Activated CD4-positive, alpha-beta T cell treated with anti-CD3 and anti-CD28 coated beads for 1 hour (primary cell): ENCODE measurements around the gene ROBO1.

ENCODE experiments used
- DNase-seq: peaks from one replicate; pipeline ENCODE4 v3.0.0-alpha.2; 2020

The ROBO1 gene

DNA sequence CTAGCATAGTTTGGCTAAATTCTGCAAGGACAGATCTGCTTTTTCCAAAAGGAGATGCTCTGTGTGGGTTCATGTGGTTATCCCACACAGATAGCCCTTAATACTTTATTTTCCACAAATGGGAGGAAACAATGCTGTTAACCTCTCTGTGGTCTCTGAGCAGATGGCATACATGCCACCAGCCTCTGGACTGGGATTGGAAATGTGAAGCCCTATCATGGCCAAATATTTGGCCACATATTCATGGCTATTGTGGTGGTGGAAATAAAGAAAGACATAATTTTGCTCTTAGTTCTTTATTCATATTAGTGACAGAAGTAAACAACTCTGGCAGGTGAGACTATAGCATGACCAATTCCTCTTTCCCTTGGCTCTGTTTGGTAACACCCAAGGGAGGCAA, 726.2 kb downstream of the ROBO1 start:
- DNase-seq, result no peak

DNA sequence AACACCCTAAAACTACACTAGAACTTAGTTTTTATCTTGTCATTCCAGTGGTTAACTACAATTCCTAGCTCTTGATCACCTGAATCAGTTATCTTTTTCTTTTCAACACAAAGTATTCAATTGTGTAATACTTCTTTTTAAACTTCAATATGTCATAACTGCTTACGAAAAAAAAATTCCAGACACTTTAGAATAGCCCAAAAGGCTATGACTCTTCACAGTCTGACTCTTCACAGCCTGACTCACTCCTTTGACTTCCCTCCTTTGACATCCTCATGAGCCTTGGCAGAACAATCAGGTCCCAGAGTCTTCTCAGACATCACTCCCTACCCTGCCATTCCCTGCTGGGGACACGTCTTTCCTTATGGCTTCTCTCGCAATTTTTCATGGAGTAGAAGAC, 727.1 kb downstream of the ROBO1 start:
- no peak for DNase-seq

DNA sequence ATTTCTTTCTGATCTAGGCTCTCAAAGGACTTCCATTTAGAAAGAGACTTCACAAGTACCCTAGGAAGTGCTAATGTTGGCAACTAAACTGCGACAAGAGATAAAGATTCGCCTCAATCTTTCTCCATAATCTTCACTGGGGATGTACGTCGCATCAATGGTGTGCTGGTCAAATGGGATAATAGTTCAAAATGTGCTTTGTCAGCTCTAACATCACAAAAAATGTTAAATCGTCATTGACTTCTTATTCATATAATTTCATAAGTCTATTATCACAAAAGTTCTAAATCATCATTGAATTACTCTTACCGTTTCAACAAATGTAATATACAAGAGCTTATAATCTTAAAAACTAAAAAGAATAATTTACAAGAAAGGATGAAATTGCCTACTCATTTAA, 727.7 kb downstream of the ROBO1 start:
- DNase-seq, result no peak

DNA sequence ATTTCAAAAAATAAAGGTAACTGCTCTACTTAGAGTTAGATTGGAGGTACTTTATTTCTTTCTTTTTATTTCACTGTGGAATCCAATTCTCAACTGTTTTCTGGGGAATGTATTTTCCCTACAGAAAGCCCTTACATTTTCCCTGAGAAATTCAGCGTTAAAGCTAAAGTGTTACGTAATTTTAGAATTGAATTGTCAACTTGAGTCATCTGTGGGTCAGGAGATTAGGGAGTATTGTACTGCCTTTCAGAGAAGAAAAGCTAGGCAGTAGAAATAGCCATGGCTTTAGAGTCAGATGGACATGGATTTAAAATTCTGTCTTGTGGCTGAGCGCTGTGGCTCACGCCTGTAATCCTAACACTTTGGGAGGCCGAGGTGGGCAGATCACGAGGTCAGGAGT, 728.6 kb downstream of the ROBO1 start:
- DNase-seq, result no peak

DNA sequence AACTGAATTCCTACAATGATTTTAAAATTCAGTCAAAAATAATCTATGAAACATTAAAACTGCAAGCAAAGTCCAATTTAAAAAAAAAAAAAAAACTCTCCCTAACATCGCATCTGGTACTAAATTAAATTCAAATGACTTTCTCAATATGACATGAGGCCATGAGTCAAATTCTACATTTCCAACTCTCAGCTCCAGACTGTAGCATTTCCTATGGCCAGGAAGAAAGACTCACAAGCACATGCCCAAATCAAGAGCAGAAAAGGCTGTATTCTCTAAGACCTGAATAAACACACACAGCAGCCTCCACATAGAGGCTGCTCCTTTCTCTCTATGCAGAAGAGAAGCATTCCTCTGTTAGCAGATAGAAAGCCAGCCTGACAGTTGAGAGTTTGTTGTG, 729.2 kb downstream of the ROBO1 start:
- DNase-seq, result no peak

DNA sequence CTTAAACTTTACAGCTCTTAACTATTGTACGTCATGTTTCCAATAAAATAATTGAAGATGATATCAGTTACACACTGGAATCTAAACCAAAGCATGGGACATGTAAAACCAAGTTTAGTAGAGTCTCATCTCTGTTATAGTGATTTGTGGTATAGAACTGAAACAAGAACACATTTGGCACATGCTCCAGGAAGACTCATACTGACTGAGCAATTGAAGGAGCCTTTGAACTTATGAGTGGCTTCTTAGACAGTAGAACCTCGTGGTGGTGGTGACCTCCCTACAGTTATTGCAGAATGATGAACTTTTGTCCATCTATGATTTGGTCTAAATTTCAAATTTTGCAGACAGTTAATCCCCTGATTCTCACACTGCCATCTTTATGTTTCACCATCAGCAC, 729.7 kb downstream of the ROBO1 start:
- no peak for DNase-seq

DNA sequence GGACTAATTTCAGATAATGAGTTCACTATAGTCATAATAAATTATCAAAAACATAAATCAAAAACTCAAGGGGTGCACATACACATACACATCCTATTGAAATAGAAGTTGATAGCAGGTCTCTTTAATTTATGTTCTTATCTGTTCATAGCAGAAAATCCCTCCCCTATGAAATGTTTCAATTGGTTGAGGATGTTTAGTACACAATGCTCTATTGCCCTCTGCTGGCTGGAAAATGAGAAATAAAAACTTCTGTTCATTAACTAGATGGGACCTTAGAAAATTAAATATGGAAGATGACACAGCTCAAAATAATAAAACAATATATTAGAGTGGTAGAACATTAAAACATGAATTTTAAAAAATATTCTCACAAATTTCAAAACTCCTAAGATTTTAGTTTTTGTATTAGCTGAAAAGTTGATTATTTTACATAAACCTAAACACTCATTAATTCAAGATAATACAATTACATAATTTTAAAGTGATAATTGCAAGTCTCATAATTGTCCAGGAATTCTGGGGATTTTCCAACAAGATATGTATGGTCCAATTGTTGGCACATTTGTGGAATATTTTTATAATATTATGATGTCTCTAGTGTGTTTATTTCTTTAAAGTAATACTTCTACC, 735.0 kb downstream of the ROBO1 start:
- no peak for DNase-seq

DNA sequence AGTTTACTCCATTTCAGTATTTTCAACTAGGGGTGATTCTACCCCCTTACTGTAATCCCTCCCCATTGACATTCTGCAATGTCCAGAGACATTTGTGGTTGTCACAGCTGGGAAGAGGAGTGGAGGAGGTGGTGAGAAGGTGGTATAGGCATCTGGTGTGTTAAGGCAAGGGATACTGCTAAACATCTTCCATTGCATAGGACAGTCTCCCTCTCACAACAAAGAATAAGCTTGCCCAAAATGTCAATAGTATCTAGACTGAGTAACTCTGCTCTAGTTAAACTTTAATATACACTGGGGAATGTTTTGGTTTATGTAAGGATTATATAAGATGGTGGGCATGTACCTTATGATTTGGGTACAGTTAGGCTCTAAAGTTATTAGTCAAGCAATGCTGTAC, 737.6 kb downstream of the ROBO1 start:
- no peak for DNase-seq

DNA sequence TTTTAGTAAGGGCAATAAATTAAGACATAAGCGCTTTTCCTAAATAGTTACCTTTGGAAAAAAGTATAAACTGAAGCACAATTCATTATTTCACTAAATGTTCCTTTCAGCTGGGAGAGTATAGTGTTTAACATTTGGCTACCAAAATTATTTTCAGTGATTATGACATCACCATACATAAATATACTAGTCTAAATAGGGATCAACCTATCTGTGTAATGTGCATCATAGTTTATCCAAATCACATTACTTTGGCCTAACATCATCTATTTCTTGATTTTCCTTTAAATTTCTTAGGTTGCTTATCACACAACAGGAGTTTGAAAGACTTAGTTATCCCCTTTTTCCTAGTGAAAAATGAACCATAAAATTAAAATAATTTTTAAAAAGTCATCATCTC, 738.9 kb downstream of the ROBO1 start:
- no peak for DNase-seq

DNA sequence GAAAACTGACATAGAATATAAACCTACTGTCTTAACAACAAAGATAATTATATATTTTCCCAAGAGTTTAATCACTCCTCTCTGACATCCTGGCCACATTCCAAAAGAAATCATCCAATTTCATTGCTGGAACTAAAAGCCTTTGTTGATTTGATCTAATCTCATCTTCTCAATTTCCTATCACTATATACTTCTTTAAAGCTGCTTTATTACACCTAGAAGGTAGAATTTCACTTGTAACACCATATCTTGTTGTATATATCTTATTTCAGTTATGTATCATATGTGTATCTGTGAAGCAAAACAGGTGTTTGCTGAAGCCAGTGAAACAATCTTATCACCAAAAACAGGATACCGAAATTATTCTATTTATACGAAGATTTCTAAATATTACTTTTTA, 740.2 kb downstream of the ROBO1 start:
- DNase-seq, result no peak

DNA sequence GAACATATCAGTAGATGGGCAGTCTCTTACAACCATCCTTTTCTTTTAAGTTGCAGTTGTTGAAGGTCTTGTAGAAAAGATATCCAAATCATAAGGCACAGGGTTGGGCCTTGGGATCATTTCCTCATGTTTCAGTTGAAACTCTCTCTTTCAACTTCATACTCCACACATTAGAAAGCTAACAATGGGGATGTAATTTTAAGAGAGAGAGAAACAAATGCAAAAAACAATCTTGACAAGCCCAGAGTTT, 747.9 kb downstream of the ROBO1 start:
- no peak for DNase-seq

DNA sequence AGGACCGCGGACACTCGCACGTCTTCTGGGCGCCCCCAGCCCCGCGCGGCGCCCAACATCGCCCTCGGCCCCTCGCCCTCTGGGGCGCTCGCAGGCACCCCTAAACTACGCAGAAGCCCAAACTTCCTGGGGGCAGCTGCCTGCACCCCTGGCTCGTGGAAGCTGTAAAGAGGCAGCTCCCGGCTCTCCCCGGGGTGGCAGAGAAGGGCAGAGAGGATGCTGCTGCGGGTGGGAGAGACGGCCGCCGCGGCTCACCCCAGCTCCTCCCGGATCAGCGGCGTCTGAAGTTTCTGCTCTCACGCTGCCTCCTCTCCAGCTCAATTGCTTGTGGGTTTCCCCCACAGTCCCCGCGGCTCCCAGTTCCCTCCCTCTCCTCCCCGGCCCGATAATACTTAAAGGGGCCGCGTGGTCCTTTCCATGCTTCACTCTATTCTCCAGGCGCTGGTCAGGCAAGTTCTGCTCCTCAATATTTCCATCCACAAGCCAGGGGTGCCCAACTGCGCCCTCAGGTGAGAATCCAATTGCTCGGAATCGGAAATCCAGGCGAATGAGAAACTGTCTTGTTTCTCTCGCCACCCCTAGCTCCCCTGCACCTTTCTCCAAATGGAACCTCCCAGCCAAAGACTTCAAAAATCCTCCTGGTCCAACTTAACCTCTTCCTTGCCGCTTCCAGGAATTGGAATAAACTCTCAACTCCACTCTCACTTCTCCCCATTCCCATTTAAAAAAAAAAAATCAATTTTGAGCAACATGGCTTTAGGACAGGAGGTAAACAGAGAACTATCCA, 748.5 kb downstream of the ROBO1 start:
- no peak for DNase-seq

DNA sequence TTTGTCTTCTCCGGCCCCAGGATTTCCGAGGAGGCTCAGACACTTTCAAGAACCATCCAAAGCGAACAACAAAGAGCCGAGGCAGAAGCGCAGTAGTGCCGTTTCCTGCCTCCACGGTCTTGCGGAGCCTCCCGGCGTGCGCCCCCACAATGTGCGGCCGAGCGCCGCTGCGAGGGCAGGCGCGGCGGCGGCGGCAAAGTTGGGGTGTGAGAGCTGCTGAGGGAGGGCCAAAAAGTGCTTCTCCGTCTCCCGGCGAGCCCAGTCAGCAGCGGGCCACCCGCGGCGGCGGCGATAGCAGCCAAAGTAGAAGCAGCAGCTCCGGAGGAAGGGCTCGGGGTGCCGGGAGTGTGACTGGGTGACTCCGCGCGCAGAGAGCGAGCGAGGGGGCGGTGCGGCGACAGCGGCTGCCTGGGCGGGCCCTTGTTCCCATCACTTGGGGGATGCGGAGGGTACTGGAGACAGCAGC, 749.1 kb downstream of the ROBO1 start:
- no peak for DNase-seq

DNA sequence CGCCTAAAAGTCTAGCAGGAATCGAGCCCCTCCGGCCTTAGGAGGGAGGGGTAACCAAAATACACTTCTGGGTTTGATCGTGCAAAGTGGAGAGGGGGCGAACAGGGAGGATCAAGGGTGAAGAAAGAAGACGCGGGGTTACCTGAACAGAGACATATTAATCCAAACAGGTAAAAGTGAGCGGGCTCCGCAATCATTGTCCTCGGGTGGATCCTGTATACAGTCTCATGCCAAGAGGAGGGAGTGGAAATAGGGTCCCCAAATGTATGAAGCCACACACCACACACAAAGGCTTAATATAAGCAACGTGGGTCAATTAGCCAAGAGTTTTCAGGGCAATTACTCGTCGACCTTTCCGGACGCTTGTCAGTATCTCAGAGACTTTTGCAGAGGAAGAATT, 749.5 kb downstream of the ROBO1 start:
- DNase-seq, result no peak

DNA sequence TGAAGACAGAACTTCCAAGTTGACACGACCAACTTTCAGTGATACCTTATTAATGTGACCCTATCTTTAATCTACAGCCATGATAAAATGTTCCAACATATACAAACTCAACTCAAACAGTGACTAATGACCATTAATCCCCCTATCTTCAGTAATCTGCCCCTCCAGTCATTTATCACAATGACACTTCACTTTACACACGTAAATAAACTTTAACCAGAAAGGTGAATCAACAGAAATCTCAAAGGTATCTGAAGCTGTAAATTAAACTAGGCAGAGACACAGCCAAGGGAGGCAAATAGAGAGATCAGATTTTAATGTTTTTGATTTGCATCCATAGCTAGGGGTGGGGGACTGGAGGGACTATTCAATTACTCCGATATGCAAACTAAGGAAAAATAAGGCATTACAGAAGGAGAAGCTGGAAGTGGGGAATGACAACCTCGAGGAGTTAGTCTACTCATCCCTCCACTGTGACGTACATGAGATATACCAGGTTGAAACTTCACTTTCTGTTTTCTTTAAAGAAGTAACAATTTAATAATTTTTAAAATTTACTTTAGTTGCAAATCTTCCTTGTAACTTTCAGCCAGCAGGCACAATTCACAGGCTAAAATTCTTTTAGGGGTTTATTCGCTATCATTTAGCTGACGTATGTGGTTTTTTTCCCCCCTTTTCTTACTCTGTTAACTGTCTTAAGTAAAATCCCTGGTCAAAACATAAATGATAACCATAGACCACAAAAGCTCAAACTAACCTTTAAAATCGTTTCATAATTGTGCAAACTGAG, 751.0 kb downstream of the ROBO1 start:
- no peak for DNase-seq

DNA sequence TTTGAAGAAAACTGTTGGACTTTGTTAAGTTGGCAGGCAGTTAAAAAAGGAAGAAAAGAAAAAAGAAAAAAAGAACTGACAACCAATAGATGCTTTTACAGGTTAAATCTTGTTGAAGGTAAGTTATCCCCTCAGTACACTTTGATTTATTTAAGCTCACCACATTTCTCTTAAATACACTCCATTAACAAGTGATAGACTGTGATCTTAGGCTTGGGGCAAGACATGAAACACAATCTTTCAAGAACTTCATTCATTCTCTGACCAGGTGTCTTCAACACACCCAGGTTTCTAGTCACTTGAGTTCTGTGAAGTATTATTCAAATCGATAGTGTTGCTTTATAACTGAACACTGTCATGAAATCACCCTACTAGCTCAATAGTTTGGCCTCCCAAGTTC, 751.9 kb downstream of the ROBO1 start:
- DNase-seq, result no peak

DNA sequence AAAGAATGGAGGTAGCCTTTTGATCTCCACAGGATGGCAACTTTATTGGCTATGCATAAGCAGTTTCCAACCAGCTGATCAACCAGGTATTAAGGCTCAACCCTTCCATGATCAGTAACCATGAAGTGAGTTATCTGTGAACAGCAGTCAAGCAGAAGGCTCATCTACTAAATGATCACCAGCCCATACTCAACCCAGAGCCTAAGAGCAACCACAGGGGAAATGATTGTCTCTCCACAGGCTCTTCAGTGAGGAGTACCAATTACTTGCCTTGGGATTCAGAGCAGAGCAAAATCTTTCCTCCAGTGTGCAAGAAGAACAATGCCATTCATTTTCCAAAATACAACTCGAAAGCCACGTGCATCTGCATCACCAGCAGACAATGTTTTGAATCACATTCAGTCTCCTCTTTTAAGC, 754.8 kb downstream of the ROBO1 start:
- no peak for DNase-seq

DNA sequence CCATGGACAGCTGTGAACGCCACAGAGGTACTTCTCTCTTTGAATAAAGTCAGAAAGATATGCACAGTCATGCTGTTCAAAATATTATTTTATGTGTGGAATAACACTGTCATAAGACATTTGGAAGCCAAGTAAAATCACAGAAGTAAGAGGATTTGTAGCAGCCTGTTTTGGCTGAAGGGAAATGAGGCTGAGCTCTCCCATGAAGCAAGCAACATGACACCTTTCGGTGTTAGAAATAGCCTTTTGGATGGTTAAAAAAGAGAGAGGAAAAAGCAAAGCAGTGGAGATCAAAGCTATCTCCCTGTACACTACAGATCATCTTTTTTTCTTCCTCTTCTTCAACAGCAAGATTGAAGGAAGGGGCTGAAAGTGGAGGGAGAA, 755.3 kb downstream of the ROBO1 start:
- DNase-seq, result no peak

DNA sequence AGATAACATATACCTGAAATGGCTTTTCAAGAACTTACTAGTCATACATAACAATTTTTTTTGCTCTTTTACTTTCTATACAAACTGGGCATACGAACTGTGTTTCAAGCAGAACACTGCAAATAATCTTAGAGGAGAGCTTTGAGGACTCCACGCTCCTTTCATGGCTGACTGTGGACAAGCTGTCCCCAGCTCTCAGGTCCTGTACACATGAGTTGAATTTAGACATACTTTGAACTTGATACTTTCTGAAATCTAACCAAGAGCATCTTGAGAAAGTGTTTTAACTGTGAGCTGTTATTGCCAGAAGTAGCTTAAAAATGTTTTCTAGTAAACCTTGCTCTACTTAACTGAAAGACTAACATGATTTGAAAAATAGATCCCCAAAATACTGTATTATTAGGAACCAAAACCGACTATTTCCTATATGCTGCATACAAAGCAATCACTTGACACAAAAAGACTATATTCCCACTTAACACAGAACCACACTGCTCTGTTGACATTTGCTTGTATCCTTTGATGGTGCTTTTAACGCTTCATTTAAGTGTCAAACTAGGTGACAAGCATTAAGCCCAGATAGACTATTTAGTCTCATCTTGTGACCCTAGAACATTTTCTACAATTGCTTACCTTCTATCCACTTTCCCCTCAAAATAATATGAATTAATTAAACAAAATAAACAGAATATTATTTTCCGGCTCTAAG, 755.8 kb downstream of the ROBO1 start:
- DNase-seq, result no peak

DNA sequence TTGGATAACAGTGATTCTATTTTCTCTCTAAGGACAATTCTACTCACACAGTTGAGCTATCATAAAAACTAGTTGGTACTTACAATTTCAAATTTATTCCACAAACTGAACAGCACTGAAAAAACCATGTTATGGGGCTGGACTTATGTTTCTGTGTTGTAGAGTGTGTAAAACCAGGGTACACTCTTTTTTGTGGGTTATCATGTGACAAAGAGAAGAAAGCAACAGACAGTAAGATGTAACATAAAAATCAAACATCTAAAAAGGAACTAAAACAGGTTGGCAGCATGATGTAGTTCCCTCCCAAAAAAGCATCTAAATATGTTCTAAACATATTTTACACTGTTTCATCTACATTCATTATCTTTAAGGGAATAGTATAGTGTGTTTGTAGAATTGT, 757.9 kb downstream of the ROBO1 start:
- no peak for DNase-seq

DNA sequence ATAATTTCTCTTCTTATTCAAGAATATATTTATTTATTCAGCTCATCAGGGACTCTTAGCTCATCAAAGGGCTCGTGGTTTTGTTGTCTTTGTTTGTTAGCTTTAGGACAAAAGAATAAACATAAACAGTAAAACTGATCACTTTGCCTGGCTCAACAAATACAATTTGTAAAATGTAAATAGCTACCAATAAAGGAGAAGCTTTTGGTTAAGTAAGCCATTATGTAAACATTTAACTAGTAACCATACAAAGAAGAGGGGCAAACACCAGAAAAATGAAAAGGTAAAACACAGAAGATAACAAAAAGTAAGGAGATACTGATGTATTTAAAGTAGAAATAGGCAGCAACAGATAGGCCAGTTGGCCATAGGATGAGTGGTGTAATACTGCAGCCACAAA, 761.7 kb downstream of the ROBO1 start:
- DNase-seq, result no peak

DNA sequence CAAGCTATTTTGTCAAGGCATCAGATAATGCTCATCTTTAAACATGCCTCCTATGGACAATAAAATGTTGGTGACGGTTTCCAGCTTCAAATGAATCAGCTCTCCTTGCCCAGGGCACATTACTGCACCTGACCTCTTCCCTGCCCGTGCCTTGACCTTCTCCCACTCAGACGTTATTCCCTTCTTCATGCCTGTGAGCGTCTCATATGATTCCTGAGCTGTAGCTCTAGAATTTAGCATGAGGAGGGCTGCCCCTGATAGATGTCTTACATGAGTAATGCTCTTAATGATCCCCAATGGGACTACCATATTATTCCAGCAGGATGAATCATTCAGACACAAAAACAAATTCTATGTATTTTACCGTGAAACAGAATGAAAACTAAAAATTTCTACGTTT, 762.7 kb downstream of the ROBO1 start:
- no peak for DNase-seq

DNA sequence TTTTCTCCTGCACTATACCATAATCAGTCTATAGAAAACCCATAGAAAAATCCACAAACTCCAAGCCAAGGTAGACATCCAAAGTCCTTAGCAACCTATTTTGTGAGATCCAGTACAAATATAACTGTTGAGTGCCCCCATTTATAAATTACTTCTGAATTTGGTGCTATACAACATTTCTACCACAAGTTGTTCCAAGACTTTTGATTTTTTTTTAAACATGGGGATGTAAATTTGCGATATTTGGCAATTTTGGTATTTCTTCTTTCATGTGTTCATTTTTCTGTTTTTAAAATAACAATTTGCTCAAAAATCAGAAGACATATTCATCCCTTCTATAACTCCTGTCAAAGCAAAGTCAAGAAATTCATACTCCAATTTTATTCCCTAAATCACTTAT, 763.8 kb downstream of the ROBO1 start:
- no peak for DNase-seq
